GM18951 (cell line): ENCODE results near the gene HOXC9.

ENCODE experiments used
- POLR2A ChIP-seq: IDR thresholded peaks from 4 replicates; pipeline ENCODE4 v1.6.1; 2011; ENCODE audit warnings: mild to moderate bottlenecking; ENCODE audit not compliant: insufficient read length, insufficient read depth; ENCODE audit errors: extremely low read depth
- in situ Hi-C: fragments of 300-500 bp; cut with MboI; formaldehyde crosslinking; loops from one replicate; pipeline ENCODE4 v1.12.0; 2022; ENCODE audit warnings: low sequenced_read_pairs, mixed read lengths, inconsistent platforms; ENCODE audit not compliant: unreplicated experiment

HOXC9 gene

DNA sequence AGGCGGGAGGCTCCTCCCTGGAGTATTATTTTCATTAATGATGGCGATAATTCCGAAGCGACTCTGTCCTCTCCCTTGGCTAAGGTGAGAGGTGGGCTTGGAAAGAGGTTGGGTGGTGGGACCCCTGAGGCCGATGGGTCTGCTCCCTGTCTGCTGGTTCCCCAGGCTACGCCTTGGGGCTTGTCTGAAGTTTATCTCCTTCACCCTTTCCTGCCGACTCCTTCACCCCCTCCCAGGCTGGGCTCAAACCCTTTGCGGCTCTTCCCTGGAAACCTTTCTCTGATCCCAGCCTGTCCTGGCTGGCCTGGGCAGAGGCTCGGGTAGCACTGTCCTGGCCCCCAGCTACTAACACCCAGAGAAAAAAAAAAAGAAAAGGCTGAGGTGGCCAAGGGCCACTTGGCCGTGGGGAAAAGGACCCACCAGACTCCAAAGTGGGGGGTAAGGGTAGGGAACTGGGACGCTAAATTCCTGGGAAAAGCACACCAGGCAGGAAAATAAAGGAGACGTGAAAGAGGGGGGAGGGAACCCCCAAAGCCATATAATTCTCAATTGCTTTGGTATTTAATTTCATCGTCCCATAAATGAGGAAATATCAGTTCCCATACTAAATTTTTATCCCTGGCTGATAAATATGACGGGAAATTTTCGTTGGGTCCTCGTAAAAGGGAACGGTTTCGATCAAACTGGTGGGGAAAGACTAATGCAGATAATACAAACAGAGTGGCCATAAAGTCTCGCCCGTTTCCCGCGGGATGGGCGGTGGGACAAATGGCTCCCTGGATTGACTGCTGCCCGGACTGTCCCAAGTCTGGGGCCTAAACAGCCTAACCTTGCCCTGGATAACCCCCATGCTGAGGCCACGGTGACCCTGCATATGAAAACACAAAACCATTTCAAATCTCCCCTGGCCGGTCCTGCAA, 17.1 kb upstream of the HOXC9 start:
- in situ Hi-C loops = no loop called here
- no peak for TF ChIP-seq POLR2A

GRCh38 chr12:53983568-53983949, 16.4 kb upstream of the HOXC9 start:
- in situ Hi-C loops = no loop called here
- no peak for TF ChIP-seq POLR2A

GRCh38 chr12:53983950-53984572, 15.9 kb upstream of the HOXC9 start:
- TF ChIP-seq POLR2A = no peak
- in situ Hi-C loops = no loop called here

- no peak for TF ChIP-seq POLR2A
- in situ Hi-C loops = no loop called here
These were observed 14.9 kb upstream of the HOXC9 start, which contains the start of gene HOXC10 for GRCh38 chr12:53984901-53985691. HOXC10 (plus strand) TSS chr12:53985146; CDS start chr12:53985260, 114 bp downstream.

DNA sequence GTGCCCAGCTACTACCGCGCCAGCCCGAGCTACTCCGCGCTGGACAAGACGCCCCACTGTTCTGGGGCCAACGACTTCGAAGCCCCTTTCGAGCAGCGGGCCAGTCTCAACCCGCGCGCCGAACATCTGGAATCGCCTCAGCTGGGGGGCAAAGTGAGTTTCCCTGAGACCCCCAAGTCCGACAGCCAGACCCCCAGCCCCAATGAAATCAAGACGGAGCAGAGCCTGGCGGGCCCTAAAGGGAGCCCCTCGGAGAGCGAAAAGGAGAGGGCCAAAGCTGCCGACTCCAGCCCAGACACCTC, 14.3 kb upstream of the HOXC9 start:
- no peak for TF ChIP-seq POLR2A
- in situ Hi-C loops = no loop called here

DNA sequence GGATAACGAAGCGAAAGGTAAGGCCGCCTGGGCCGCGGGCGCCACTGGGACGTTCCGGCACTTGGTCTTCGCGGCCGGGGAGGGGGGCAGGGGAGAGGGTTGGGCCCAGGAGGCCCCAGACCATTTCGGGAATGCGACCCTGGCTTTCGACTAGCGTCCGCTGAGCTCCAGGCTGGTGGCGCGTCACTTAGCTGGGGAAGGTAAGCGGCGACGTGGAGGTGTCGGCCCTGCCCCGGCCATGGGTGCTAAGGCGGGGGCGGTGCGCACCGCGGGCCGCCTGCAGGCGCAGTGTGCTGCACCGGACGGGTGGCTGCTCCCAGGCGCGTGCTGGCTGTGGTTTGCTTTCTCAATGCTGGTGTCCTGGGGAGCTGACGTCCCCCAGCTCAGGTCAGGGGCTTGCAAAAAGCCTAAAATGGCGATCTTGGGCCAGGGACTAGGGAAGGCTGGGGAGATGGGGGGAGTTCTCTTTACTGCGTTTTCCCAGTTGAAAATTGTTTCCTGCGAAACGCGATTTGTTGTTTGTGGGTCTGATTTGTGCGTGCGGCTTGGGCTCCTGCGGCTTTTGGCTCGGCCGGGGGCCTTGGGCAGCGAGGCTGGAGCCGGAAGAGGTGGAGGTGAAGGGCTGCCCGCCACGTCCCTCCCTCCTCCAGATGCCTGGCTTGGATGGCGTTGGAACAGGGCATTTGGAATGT, 13.8 kb upstream of the HOXC9 start:
- in situ Hi-C loops = no loop called here
- no peak for TF ChIP-seq POLR2A

DNA sequence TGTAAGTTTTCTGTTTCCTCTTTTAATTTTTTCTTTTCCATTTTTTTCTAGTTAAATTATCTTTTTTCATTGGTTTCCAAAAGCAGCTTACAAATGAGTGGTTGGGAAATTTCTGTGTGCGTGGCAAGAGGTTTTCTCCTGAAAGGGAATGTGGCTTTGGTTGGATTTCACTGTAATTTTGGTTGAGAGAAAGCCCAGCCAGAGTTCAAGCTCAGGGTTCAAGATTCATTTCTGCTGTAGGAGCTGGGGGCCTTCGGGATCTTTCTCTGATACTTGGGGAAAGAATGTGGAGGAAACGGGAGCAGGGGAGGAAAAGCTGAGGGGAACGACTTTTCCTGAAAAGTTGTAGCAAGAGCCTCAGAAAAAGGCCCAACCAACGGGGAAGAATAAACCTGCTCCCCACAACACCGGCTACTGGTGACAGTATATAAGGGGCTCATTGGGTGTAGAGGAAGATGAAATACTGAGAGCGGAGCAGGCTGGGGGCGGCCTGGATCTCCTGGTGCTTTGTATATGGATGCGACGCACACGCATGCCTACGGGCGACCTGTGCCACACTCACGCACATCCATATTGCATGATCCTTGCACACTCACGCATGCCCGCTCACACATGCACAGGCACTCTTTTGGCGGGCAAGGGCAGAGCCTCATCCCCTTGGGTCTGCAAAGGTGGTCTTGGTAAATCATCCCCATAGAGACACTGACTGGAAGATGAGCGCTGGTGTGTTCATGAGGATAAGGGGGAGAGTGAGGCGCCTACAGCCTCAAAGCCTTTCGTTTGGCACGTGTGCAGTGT, 13.1 kb upstream of the HOXC9 start:
- in situ Hi-C loops = no loop called here
- TF ChIP-seq POLR2A = no peak

- in situ Hi-C loops = no loop called here
- no peak for TF ChIP-seq POLR2A
These were observed 12.2 kb upstream of the HOXC9 start for GRCh38 chr12:53987787-53988230.

DNA sequence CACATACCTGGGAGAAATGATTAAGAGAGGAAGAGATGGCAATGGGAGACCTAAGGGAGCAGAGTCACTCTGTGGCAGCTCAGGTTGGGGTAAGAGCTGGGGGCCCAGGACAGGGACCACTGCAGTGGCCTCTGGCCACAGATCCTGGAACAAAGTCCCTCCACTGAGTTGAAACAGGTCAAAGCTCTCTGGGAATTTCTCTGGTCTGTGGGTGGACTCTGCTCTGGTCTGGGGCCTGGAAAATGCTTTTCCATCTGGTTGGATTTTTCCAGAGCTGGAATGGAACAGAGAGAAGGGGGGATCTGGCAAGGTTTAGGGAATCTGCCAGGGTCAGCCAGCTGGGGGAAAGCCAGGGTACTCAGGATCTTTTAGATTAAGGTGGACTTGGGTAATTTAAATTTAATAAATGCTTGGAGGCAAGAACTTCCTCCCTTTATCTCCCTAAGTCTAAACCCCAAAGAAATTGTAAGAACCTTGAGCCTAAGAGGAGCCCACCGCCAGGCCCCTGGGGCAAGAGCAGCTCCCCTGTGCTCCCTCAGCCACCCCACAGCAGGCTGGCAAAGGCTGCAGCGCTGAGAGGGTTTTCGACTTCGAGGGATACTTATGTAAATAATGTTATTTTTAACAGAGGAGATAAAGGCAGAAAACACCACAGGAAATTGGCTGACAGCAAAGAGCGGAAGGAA, 11.3 kb upstream of the HOXC9 start:
- no peak for TF ChIP-seq POLR2A
- in situ Hi-C loops = no loop called here

DNA sequence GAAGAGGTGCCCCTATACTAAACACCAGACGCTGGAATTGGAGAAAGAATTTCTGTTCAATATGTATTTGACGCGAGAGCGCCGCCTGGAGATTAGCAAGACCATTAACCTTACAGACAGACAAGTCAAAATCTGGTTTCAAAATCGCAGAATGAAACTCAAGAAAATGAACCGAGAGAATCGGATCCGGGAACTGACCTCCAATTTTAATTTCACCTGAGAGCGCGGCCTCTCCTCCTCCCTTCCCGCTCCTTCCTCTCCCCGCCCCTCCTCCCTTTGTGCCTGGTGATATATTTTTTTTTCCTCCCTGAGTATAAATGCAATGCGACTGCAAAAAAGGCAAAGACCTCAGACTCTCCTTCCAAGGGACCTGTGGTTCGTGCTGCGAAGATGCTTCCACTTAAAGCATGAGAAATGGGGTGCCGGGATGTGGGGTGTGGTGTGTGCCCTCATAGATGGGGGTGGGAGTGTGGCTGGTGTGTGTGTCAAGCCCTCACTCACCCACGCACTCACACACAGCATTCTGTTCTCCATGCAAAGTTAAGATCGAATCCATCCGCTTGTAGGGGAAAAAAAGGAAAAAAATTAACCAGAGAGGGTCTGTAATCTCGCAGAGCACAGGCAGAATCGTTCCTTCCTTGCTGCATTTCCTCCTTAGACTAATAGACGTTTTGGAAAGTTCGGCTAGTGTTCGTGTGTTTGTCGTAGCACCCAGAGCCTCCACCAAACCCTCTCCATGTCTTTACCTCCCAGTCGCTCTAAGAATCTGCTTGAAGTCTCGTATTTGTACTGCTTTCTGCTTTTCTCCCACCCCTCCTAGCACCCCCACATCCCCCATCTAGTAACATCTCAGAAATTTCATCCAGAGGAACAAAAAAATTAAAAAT, 10.5 kb upstream of the HOXC9 start:
- no peak for TF ChIP-seq POLR2A
- in situ Hi-C loops = no loop called here

DNA sequence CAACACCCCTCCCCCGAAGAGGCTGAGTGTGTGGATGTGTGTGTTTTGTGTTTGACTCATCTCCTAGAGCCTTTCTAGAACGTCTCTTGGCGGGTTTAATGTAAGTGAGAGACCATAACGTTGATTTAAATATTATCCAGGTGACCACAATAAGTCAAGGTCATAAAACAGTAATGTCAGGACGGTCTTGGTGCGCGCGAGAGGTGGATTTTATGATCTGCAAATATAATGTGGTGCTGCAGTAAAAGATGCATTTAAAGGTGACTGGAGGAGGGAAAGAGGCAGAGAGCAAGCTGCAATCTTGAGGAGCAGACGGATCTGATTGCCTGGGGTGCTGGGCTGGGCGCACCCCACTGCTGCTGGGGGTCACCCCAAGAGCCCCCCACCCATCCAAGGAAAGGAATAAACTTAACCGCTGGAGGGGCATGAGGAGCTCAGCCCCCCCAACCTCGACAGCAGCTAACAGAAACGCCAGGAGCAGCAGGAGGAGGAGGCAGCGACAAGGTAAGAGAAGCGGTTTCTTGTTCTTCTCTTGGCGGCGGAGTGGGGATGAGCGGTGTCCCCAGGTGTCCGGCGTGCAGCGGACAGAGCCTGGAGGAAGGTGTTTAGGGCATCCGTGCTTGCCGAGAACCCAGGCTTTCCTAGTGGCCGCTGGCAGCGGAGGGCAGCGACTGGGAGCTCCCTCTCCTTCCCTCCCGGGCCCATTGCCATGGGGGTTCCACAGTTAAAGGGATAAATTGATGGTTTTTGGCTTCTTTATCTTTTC, 9.5 kb upstream of the HOXC9 start:
- in situ Hi-C loops = no loop called here
- TF ChIP-seq POLR2A = no peak
